Left lung (tissue), 10 donors: Measurements from ENCODE around the gene PTPRM. TPM values are rescaled to one million over a fixed set of nuclear protein-coding genes. Genes with fewer than 3 reads are reported as not detected.

Experiments used
- ATAC-seq: fragments of 200-7000 bp; cut with Tn5 transposase; one replicate; pipeline ENCODE4 v1.9.1; 2020; ENCODE audit warnings: moderate library complexity
- DNase-seq, 4 donors: peaks; one replicate each; pipeline ENCODE4 v3.0.0-alpha.2; 2013 to 2020
- H3K27ac ChIP-seq, 2 donors: fragments of 200-600 bp; sonication (generic) in 1 of 2; one replicate each; pipeline versions ENCODE4 v1.5.0 to v1.8.0; 2020 to 2021
- H3K27me3 ChIP-seq, 2 donors: fragments of 200-600 bp; sonication (generic) in 1 of 2; one replicate each; pipeline versions ENCODE4 v1.5.0 to v1.8.0; 2020 to 2021
- H3K36me3 ChIP-seq, 2 donors: fragments of 200-600 bp; sonication (generic) in 1 of 2; one replicate each; pipeline versions ENCODE4 v1.5.0 to v1.8.0; 2020 to 2021
- H3K4me1 ChIP-seq, 2 donors: fragments of 200-600 bp; one replicate each; pipeline ENCODE4 v1.8.0; 2021
- H3K4me3 ChIP-seq, 2 donors: fragments of 200-600 bp; sonication (generic) in 1 of 2; one replicate each; pipeline versions ENCODE4 v1.5.0 to v1.8.0; 2020 to 2021; ENCODE audit warnings: mild to moderate bottlenecking in 1 of 2
- H3K9me3 ChIP-seq, 2 donors: fragments of 200-600 bp; sonication (generic) in 1 of 2; one replicate each; pipeline versions ENCODE4 v1.5.0 to v1.8.0; 2020 to 2021
- intact Hi-C, 2 donors: fragments of 100-400 bp; cut with DNase I; formaldehyde crosslinking; loops; one replicate each; pipeline versions ENCODE4 v1.11.2 to v1.14.2; 2022
- polyA plus RNA-seq, 6 donors: library from polyadenylated mRNA; unstranded; fragments of 120-200 nt; gene quantifications; one replicate each; pipeline ENCODE4 v1.2.1, GENCODE V29; 2013; ENCODE audit not compliant: insufficient read length in 6 of 6
- total RNA-seq, 2 donors: library from RNA; stranded (reverse); fragmentation: NEBNext Ultra II Directional; extraction: Animal tissue kit (Norgen Biotek cat#: 25700); gene quantifications; one replicate each; pipeline ENCODE4 v1.2.1, GENCODE V29; 2021
- TF ChIP-seq, protein P1 (sequence below), 2 donors: fragments of 200-600 bp; sonication (generic) in 1 of 2; IDR thresholded peaks; one replicate each; pipeline versions ENCODE4 v1.5.0 to v1.8.0; 2021; ENCODE audit warnings: antibody characterized with exemption in 2 of 2
- donor health status: DM: no; HTN: yes; CAD: no.
- donor health status: DM: no; HTN: no; CAD: no.

Gene PTPRM
- total and polyA plus RNA-seq, 8 donors = 76.4 to 99.6 (median 90.1) TPM

- H3K36me3 ChIP-seq = no peaks in the 10 kb centered on the region
- H3K27ac ChIP-seq = peak overlapping the region; percentile 9 to 34
- intact Hi-C loops = no loop called here
- no peaks in the 10 kb centered on the region for H3K9me3 ChIP-seq
- DNase-seq (no peak), ATAC-seq (no peak)
- peaks cover 0 to 9% of the 10 kb centered on the region in 2 donors for H3K4me1 ChIP-seq
- H3K27me3 ChIP-seq = no peaks in the 10 kb centered on the region
- no peak overlapping the region for H3K4me3 ChIP-seq
- TF ChIP-seq, protein P1, sequence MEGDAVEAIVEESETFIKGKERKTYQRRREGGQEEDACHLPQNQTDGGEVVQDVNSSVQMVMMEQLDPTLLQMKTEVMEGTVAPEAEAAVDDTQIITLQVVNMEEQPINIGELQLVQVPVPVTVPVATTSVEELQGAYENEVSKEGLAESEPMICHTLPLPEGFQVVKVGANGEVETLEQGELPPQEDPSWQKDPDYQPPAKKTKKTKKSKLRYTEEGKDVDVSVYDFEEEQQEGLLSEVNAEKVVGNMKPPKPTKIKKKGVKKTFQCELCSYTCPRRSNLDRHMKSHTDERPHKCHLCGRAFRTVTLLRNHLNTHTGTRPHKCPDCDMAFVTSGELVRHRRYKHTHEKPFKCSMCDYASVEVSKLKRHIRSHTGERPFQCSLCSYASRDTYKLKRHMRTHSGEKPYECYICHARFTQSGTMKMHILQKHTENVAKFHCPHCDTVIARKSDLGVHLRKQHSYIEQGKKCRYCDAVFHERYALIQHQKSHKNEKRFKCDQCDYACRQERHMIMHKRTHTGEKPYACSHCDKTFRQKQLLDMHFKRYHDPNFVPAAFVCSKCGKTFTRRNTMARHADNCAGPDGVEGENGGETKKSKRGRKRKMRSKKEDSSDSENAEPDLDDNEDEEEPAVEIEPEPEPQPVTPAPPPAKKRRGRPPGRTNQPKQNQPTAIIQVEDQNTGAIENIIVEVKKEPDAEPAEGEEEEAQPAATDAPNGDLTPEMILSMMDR (IDR thresholded peaks at IDR 0.05) = no peak
Observed at GRCh38 chr18:7927119-7927518, 360.0 kb downstream of the PTPRM start.

- no peaks in the 10 kb centered on the region for H3K36me3 ChIP-seq
- H3K4me1 ChIP-seq = no peaks in the 10 kb centered on the region
- H3K4me3 ChIP-seq = no peak overlapping the region
- TF ChIP-seq, protein P1 (IDR thresholded peaks at IDR 0.05) = no peak
- no peak overlapping the region for H3K27ac ChIP-seq
- ATAC-seq (no peak), DNase-seq (no peak)
- intact Hi-C loops = no loop called here
- no peaks in the 10 kb centered on the region for H3K9me3 ChIP-seq
- H3K27me3 ChIP-seq = no peaks in the 10 kb centered on the region
Observed at GRCh38 chr18:7931763-7932162, 364.6 kb downstream of the PTPRM start.

- no peaks in the 10 kb centered on the region for H3K27me3 ChIP-seq
- ATAC-seq = no peak
- no peaks in the 10 kb centered on the region for H3K9me3 ChIP-seq
- H3K4me3 ChIP-seq = no peak overlapping the region
- TF ChIP-seq, protein P1 (IDR thresholded peaks at IDR 0.05) = no peak
- intact Hi-C loops = no loop called here
- peaks cover 0 to 4% of the 10 kb centered on the region in 2 donors for H3K36me3 ChIP-seq
- H3K4me1 ChIP-seq = no peaks in the 10 kb centered on the region
- H3K27ac ChIP-seq = no peak overlapping the region
- peak in 1 of 4 donors; percentile 70 for DNase-seq
Observed at GRCh38 chr18:7937268-7937667, 370.2 kb downstream of the PTPRM start.

DNA sequence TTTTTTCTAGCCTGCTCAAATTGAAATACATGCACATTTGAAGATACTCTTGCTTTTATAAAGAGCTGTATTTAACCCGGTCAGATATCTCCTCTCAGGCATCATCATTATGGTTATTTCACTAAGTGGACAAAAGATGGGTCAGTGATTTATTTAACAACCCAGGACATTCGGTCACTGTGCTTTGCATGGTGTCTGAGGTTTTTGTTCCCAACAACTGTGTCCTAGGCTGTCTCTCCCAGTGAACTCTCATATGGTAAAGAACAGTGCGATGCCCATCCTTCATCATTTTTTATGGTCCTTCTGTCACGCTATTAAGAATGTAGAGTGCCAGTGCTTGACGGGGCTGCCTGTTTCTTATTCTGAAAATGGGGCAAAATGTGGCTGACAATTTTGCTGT is 372.4 kb downstream of the PTPRM start:
- H3K4me3 ChIP-seq = no peak overlapping the region
- H3K36me3 ChIP-seq = peaks cover 0 to 4% of the 10 kb centered on the region in 2 donors
- H3K4me1 ChIP-seq = no peaks in the 10 kb centered on the region
- H3K27ac ChIP-seq = no peak overlapping the region
- no peaks in the 10 kb centered on the region for H3K9me3 ChIP-seq
- H3K27me3 ChIP-seq = no peaks in the 10 kb centered on the region
- intact Hi-C loops = no loop called here
- DNase-seq = no peak
- ATAC-seq = no peak
- TF ChIP-seq, protein P1 (IDR thresholded peaks at IDR 0.05) = no peak

GRCh38 chr18:7940379-7940778 is 373.3 kb downstream of the PTPRM start:
- TF ChIP-seq, protein P1 (IDR thresholded peaks at IDR 0.05) = no peak
- H3K36me3 ChIP-seq = peaks cover 0 to 4% of the 10 kb centered on the region in 2 donors
- no peak overlapping the region for H3K27ac ChIP-seq
- H3K4me1 ChIP-seq = peaks cover 2% of the 10 kb centered on the region in 2 donors
- ATAC-seq = no peak
- H3K27me3 ChIP-seq = no peaks in the 10 kb centered on the region
- H3K9me3 ChIP-seq = no peaks in the 10 kb centered on the region
- DNase-seq = peak in 1 of 4 donors; percentile 42
- intact Hi-C loops = no loop called here
- H3K4me3 ChIP-seq = no peak overlapping the region
